ENCODE measurements around the gene SFMBT1. TPM values are rescaled to one million over a fixed set of nuclear protein-coding genes. Genes with fewer than 3 reads are reported as not detected.
A peak's percentile ranks its signal among the peaks of the same experiment; 100 is the strongest.

The SFMBT1 gene
- total RNA-seq, 1 donor from 2014 or later = 17.3 TPM

DNA sequence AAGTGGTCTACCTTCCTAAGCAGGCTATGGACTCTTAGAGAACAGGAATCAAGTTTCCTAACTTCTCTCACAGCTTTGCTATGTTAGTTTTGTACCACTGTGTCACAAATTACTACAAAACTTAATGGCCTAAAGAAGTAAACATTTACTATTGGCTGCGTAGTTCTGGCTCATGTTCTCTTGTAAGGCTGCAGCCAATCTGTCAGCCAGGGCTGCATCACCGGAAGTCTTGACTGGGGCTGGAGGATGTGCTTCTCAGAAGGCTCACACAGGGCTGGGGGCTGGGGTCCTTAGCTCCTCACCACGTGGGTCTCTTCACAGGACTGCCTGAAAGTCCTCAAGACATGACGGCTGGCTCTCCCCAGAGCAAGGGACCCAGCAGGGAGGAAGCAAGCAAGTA is 164.0 kb downstream of the SFMBT1 start:
- H3K4me3 ChIP-seq = no peak overlapping the region
- DNase-seq = no peak
- ATAC-seq = peak; percentile 32 to 44

GRCh38 chr3:52880474-52880873 is 165.4 kb downstream of the SFMBT1 start:
- no peak for DNase-seq
- TF ChIP-seq, protein P1, sequence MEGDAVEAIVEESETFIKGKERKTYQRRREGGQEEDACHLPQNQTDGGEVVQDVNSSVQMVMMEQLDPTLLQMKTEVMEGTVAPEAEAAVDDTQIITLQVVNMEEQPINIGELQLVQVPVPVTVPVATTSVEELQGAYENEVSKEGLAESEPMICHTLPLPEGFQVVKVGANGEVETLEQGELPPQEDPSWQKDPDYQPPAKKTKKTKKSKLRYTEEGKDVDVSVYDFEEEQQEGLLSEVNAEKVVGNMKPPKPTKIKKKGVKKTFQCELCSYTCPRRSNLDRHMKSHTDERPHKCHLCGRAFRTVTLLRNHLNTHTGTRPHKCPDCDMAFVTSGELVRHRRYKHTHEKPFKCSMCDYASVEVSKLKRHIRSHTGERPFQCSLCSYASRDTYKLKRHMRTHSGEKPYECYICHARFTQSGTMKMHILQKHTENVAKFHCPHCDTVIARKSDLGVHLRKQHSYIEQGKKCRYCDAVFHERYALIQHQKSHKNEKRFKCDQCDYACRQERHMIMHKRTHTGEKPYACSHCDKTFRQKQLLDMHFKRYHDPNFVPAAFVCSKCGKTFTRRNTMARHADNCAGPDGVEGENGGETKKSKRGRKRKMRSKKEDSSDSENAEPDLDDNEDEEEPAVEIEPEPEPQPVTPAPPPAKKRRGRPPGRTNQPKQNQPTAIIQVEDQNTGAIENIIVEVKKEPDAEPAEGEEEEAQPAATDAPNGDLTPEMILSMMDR (IDR thresholded peaks at IDR 0.05) = no peak
- no peaks in the 10 kb centered on the region for H3K9me3 ChIP-seq
- peaks cover 9% of the 10 kb centered on the region for H3K4me1 ChIP-seq
- intact Hi-C loops (cut with DNase I) = no loop called here
- H3K4me3 ChIP-seq = no peak overlapping the region
- H3K27me3 ChIP-seq (ENCODE audit: low read depth) = no peaks in the 10 kb centered on the region
- no peak overlapping the region for H3K27ac ChIP-seq
- ATAC-seq = no peak
- peaks cover 5% of the 10 kb centered on the region for H3K36me3 ChIP-seq

More for the DNA sequence above, 164.0 kb downstream of the SFMBT1 start:
- Histone ChIP-seq H3K4me1 (peaks cover 8% of the 10 kb centered on the region), H3K36me3 (peaks cover 14% of the 10 kb centered on the region), H3K27ac (no peak overlapping the region), H3K9me3 (no peaks in the 10 kb centered on the region), H3K27me3 (ENCODE audit: low read depth) (no peaks in the 10 kb centered on the region)
- intact Hi-C loops (cut with DNase I) = no loop called here
- TF ChIP-seq, protein P1 (IDR thresholded peaks at IDR 0.05) = no peak

GRCh38 chr3:52880047-52880446 is 165.8 kb downstream of the SFMBT1 start:
- TF ChIP-seq, protein P1 (IDR thresholded peaks at IDR 0.05) = no peak
- Histone ChIP-seq H3K27ac (no peak overlapping the region), H3K4me1 (peaks cover 12% of the 10 kb centered on the region), H3K27me3 (ENCODE audit: low read depth) (no peaks in the 10 kb centered on the region), H3K9me3 (no peaks in the 10 kb centered on the region), H3K36me3 (peaks cover under 1% of the 10 kb centered on the region), H3K4me3 (no peak overlapping the region)
- intact Hi-C loops (cut with DNase I) = no loop called here
- ATAC-seq = no peak
- DNase-seq = no peak

- ATAC-seq (no peak), DNase-seq (no peak)
- Histone ChIP-seq H3K27me3 (ENCODE audit: low read depth) (no peaks in the 10 kb centered on the region), H3K9me3 (no peaks in the 10 kb centered on the region), H3K36me3 (no peaks in the 10 kb centered on the region), H3K4me3 (no peak overlapping the region), H3K4me1 (peaks cover 14% of the 10 kb centered on the region), H3K27ac (no peak overlapping the region)
- intact Hi-C loops (cut with DNase I) = no loop called here
- TF ChIP-seq, protein P1 (IDR thresholded peaks at IDR 0.05) = no peak
These were observed 166.3 kb downstream of the SFMBT1 start for GRCh38 chr3:52879581-52879980.

- DNase-seq (no peak), ATAC-seq (no peak)
- TF ChIP-seq, protein P1 (IDR thresholded peaks at IDR 0.05) = no peak
- no peaks in the 10 kb centered on the region for H3K27me3 ChIP-seq (ENCODE audit: low read depth)
- H3K9me3 ChIP-seq = no peaks in the 10 kb centered on the region
- intact Hi-C loops (cut with DNase I) = no loop called here
- no peak overlapping the region for H3K27ac ChIP-seq
- no peaks in the 10 kb centered on the region for H3K36me3 ChIP-seq
- H3K4me3 ChIP-seq = no peak overlapping the region
- peaks cover 17% of the 10 kb centered on the region for H3K4me1 ChIP-seq
These were observed 166.8 kb downstream of the SFMBT1 start for GRCh38 chr3:52879090-52879489.

GRCh38 chr3:52877085-52877484 is 168.8 kb downstream of the SFMBT1 start:
- Histone ChIP-seq H3K27me3 (ENCODE audit: low read depth) (no peaks in the 10 kb centered on the region), H3K9me3 (no peaks in the 10 kb centered on the region), H3K4me3 (no peak overlapping the region), H3K27ac (no peak overlapping the region), H3K36me3 (no peaks in the 10 kb centered on the region), H3K4me1 (peaks cover 22% of the 10 kb centered on the region)
- no peak for ATAC-seq
- TF ChIP-seq, protein P1 (IDR thresholded peaks at IDR 0.05) = no peak
- intact Hi-C loops (cut with DNase I) = no loop called here
- no peak for DNase-seq

Measured in lower lobe of right lung (tissue), 2 donors.